Liver (tissue), 9 donors: Measurements from ENCODE around the gene FOXA3. TPM values are rescaled to one million over a fixed set of nuclear protein-coding genes. Genes with fewer than 3 reads are reported as not detected.
A peak's percentile ranks its signal among the peaks of the same experiment; 100 is the strongest.

Source experiments
- DNase-seq: peaks from one replicate; pipeline ENCODE4 v3.0.0-alpha.2; 2017; ENCODE audit warnings: low spot score
- H3K27ac ChIP-seq, 2 donors: one replicate each; pipeline ENCODE4 v1.7.0; 2013; ENCODE audit warnings: inconsistent platforms in 2 of 2, low read length in 2 of 2, control low read depth in 1 of 2, low read depth in 1 of 2, mild to moderate bottlenecking in 1 of 2
- H3K27me3 ChIP-seq, 4 donors: one replicate each; pipeline versions ENCODE4 v1.6.1 to v1.7.0; 2013; ENCODE audit warnings: low read length in 3 of 4, inconsistent platforms in 1 of 4, mild to moderate bottlenecking in 1 of 4, moderate library complexity in 1 of 4; ENCODE audit not compliant: control insufficient read depth in 4 of 4, insufficient read depth in 4 of 4
- H3K36me3 ChIP-seq, 4 donors: one replicate each; pipeline versions ENCODE4 v1.6.1 to v1.7.0; 2013; ENCODE audit warnings: low read length in 3 of 4, mild to moderate bottlenecking in 3 of 4, low read depth in 1 of 4, moderate library complexity in 1 of 4; ENCODE audit not compliant: control insufficient read depth in 4 of 4, insufficient read depth in 3 of 4
- H3K4me1 ChIP-seq, 4 donors: one replicate each; pipeline versions ENCODE4 v1.6.1 to v1.7.0; 2013; ENCODE audit warnings: low read length in 3 of 4, mild to moderate bottlenecking in 3 of 4, moderate library complexity in 1 of 4; ENCODE audit not compliant: control insufficient read depth in 4 of 4, insufficient read depth in 4 of 4
- H3K4me3 ChIP-seq, 3 donors: one replicate each; pipeline versions ENCODE4 v1.6.1 to v1.7.0; 2013; ENCODE audit warnings: low read length in 3 of 3, control low read depth in 1 of 3, low read depth in 1 of 3, mild to moderate bottlenecking in 1 of 3
- H3K9ac ChIP-seq, 2 donors: one replicate each; pipeline ENCODE4 v1.7.0; 2013; ENCODE audit warnings: low read length in 2 of 2, mild to moderate bottlenecking in 2 of 2, moderate library complexity in 2 of 2, control low read depth in 1 of 2, low read depth in 1 of 2
- H3K9me3 ChIP-seq, 4 donors: one replicate each; pipeline versions ENCODE4 v1.6.1 to v1.7.0; 2013; ENCODE audit warnings: low read length in 3 of 4; ENCODE audit not compliant: control insufficient read depth in 4 of 4
- EGR1 ChIP-seq, 2 donors: IDR thresholded peaks; 2 replicates each; pipeline ENCODE4 v1.6.1; 2016 to 2018; ENCODE audit warnings: antibody characterized with exemption in 2 of 2, low read depth in 2 of 2
- FOXA1 ChIP-seq: IDR thresholded peaks from 2 replicates; pipeline ENCODE4 v1.6.1; 2016; ENCODE audit warnings: antibody characterized with exemption
- FOXA2 ChIP-seq: IDR thresholded peaks from 2 replicates; pipeline ENCODE4 v1.6.1; 2016; ENCODE audit warnings: antibody characterized with exemption
- GABPA ChIP-seq, 2 donors: IDR thresholded peaks in 1 of 2; conservative IDR thresholded peaks in 1 of 2; 2 replicates each; pipeline ENCODE4 v1.6.1; 2016; ENCODE audit warnings: antibody characterized with exemption in 2 of 2, mild to moderate bottlenecking in 1 of 2, moderate library complexity in 1 of 2
- HNF4A ChIP-seq, 2 donors: conservative IDR thresholded peaks; 2 replicates each; pipeline ENCODE4 v1.6.1; 2016; ENCODE audit warnings: antibody characterized with exemption in 2 of 2, mild to moderate bottlenecking in 2 of 2
- HNF4G ChIP-seq: IDR thresholded peaks from 2 replicates; pipeline ENCODE4 v1.6.1; 2016; ENCODE audit warnings: antibody characterized with exemption
- JUND ChIP-seq, 2 donors: IDR thresholded peaks; 2 replicates each; pipeline ENCODE4 v1.6.1; 2016; ENCODE audit warnings: antibody characterized with exemption in 2 of 2
- NR2F2 ChIP-seq: IDR thresholded peaks from 2 replicates; pipeline ENCODE4 v1.6.1; 2016; ENCODE audit warnings: antibody characterized with exemption
- RAD21 ChIP-seq, 2 donors: IDR thresholded peaks; 2 replicates each; pipeline ENCODE4 v1.6.1; 2016; ENCODE audit warnings: antibody characterized with exemption in 2 of 2, mild to moderate bottlenecking in 2 of 2
- RXRA ChIP-seq, 2 donors: IDR thresholded peaks; 2 replicates each; pipeline ENCODE4 v1.6.1; 2017 to 2018; ENCODE audit warnings: antibody characterized with exemption in 2 of 2, mild to moderate bottlenecking in 1 of 2
- TAF1 ChIP-seq: conservative IDR thresholded peaks from 2 replicates; pipeline ENCODE4 v1.6.1; 2016; ENCODE audit warnings: antibody characterized with exemption, mild to moderate bottlenecking
- YY1 ChIP-seq: IDR thresholded peaks from 2 replicates; pipeline ENCODE4 v1.6.1; 2016; ENCODE audit warnings: antibody characterized with exemption, mild to moderate bottlenecking
- WGBS: extraction: QIAGEN DNeasy Blood & Tissue Kit; methylation state at CpG from one replicate; pipeline ENCODE4 v1.1.7; 2013; 5-methylcytosine and 5-hydroxymethylcytosine counted together
- polyA plus RNA-seq, 2 donors: library from polyadenylated mRNA; stranded (reverse) in 1 of 2; unstranded in 1 of 2; fragments of 200-250 nt in 1 of 2; fragments of >200 nt in 1 of 2; fragmentation: Nextera tagmentation in 1 of 2; extraction: Ambion mirVana in 1 of 2; gene quantifications; one replicate each; pipeline versions ENCODE4 v1.2.1 to v1.2.3, GENCODE V29; 2013 to 2015
- total RNA-seq, 2 donors: library from RNA; depleted of rRNA; stranded (reverse); fragments of >200 nt; gene quantifications; one replicate each; pipeline ENCODE4 v1.2.3, GENCODE V29; 2014
- TF ChIP-seq, protein P1 (sequence below): IDR thresholded peaks from 2 replicates; pipeline ENCODE4 v1.6.1; 2016; ENCODE audit warnings: antibody characterized with exemption
- TF ChIP-seq, protein P2 (sequence below): IDR thresholded peaks from 2 replicates; pipeline ENCODE4 v1.6.1; 2016; ENCODE audit warnings: antibody characterized with exemption
- TF ChIP-seq, protein P3 (sequence below): IDR thresholded peaks from 2 replicates; pipeline ENCODE4 v1.6.1; 2016; ENCODE audit warnings: antibody characterized with exemption
- TF ChIP-seq, protein P4 (sequence below): fragments of 150-350 bp; IDR thresholded peaks from 2 replicates; pipeline ENCODE4 v1.5.1; 2017; ENCODE audit warnings: improper control_type of control experiment, low read depth, low read length; ENCODE audit not compliant: missing input control
- TF ChIP-seq, protein P5 (sequence below): IDR thresholded peaks from 2 replicates; pipeline ENCODE4 v1.6.1; 2016; ENCODE audit warnings: antibody characterized with exemption, mild to moderate bottlenecking
- donor health status: healthy.
- donor health status: healthy.
- donor health status: healthy.
- donor health status: healthy.
- donor health status: healthy.

The FOXA3 gene
- total and polyA plus RNA-seq, 4 donors: 11.5 to 37.1 (median 21.6) TPM

DNA sequence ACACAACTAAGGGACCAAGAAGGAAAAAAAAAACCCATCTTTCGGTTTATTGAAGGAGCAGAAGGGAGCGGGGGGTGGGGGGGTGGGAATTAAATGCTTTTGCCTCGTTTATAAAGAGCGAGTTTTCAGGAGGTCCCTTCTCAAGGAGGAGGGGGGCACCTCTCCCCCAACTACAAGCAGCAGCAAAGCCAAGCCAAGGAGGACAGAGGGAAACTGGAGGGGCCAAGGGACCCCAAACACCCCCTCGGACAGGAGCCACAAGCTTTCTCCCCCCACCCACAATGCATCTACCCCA, 19.4 kb downstream of the FOXA3 start:
- Histone ChIP-seq H3K9me3 (no peaks in the 10 kb centered on the region), H3K36me3 (no peaks in the 10 kb centered on the region), H3K4me3 (peak overlapping the region in 2 of 3 donors; percentile 37 to 81), H3K27ac (peak overlapping the region; percentile 32 to 67), H3K4me1 (peaks cover 23 to 66% (median 41%) of the 10 kb centered on the region in 4 donors), H3K9ac (peak overlapping the region in 1 of 2 donors; percentile 64), H3K27me3 (no peaks in the 10 kb centered on the region)
- TF ChIP-seq FOXA1 (no peak), GABPA (IDR thresholded peaks at IDR 0.05 in 1 of 2, conservative IDR thresholded peaks at IDR 0.05 in 1 of 2) (no peak), YY1 (no peak)
- TF ChIP-seq, protein P1, sequence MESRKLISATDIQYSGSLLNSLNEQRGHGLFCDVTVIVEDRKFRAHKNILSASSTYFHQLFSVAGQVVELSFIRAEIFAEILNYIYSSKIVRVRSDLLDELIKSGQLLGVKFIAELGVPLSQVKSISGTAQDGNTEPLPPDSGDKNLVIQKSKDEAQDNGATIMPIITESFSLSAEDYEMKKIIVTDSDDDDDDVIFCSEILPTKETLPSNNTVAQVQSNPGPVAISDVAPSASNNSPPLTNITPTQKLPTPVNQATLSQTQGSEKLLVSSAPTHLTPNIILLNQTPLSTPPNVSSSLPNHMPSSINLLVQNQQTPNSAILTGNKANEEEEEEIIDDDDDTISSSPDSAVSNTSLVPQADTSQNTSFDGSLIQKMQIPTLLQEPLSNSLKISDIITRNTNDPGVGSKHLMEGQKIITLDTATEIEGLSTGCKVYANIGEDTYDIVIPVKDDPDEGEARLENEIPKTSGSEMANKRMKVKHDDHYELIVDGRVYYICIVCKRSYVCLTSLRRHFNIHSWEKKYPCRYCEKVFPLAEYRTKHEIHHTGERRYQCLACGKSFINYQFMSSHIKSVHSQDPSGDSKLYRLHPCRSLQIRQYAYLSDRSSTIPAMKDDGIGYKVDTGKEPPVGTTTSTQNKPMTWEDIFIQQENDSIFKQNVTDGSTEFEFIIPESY: no peak
- TF ChIP-seq, protein P2, sequence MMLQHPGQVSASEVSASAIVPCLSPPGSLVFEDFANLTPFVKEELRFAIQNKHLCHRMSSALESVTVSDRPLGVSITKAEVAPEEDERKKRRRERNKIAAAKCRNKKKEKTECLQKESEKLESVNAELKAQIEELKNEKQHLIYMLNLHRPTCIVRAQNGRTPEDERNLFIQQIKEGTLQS: no peak
- no peak for DNase-seq
- 10% methylated on average over 5 of the region's 5 CpGs for WGBS

DNA sequence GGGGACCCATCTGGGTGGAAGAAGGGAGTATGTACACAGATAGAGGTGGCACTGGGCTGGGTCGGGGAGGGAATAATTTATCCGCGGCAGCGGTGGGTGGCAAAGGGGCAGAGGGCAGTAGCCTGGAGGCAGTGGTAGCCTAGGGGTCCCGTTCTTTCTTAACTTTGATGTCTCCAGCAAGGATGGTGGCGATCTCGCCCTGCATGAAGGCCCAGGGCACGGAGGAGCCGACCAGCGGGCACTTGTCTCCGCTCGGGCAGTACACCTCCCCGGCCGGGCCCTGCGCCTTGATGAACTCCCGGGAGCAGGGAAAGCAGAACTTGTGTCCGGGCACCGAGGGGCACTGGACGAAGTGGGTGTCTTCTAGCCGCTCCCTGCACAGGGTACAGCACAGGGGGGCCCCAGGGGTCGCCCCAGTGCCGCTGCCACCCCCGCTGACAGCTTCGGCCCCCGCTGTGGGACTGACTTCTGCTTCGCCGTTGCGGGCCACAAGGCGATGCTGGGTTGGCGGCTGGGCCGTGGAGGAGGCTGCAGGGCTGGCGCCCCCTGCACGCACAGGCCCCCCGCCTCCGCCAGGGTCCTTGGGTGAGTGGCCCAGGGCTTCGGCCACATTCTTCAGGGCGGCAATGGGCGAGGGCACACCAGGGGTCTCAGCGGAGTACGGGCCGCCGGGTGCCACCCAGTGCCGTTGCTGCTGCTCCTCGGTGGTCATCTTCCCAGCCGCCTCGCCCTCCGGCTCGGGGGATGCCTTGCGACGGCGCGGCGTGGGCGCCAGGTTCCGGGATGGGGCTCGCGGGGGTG, 20.0 kb downstream of the FOXA3 start:
- DNase-seq: no peak
- Histone ChIP-seq H3K27me3 (no peaks in the 10 kb centered on the region), H3K27ac (peak overlapping the region; percentile 32 to 67), H3K9ac (peak overlapping the region in 1 of 2 donors; percentile 64), H3K9me3 (no peaks in the 10 kb centered on the region), H3K36me3 (no peaks in the 10 kb centered on the region), H3K4me1 (peaks cover 23 to 61% (median 39%) of the 10 kb centered on the region in 4 donors), H3K4me3 (peak overlapping the region in 2 of 3 donors; percentile 37 to 81)
- WGBS: 58% methylated on average over 57 of the region's 57 CpGs
- TF ChIP-seq FOXA1 (no peak), JUND (IDR thresholded peaks at IDR 0.05) (no peak), FOXA2 (no peak), EGR1 (IDR thresholded peaks at IDR 0.05; ENCODE audit: low read depth in 2 of 2) (no peak), RXRA (IDR thresholded peaks at IDR 0.05) (no peak), NR2F2 (no peak), HNF4A (conservative IDR thresholded peaks at IDR 0.05) (no peak), RAD21 (IDR thresholded peaks at IDR 0.05) (no peak), TAF1 (no peak), GABPA (IDR thresholded peaks at IDR 0.05 in 1 of 2, conservative IDR thresholded peaks at IDR 0.05 in 1 of 2) (no peak), HNF4G (no peak)
- TF ChIP-seq, protein P1: no peak
- TF ChIP-seq, protein P3, sequence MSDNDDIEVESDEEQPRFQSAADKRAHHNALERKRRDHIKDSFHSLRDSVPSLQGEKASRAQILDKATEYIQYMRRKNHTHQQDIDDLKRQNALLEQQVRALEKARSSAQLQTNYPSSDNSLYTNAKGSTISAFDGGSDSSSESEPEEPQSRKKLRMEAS: no peak
- TF ChIP-seq, protein P4, sequence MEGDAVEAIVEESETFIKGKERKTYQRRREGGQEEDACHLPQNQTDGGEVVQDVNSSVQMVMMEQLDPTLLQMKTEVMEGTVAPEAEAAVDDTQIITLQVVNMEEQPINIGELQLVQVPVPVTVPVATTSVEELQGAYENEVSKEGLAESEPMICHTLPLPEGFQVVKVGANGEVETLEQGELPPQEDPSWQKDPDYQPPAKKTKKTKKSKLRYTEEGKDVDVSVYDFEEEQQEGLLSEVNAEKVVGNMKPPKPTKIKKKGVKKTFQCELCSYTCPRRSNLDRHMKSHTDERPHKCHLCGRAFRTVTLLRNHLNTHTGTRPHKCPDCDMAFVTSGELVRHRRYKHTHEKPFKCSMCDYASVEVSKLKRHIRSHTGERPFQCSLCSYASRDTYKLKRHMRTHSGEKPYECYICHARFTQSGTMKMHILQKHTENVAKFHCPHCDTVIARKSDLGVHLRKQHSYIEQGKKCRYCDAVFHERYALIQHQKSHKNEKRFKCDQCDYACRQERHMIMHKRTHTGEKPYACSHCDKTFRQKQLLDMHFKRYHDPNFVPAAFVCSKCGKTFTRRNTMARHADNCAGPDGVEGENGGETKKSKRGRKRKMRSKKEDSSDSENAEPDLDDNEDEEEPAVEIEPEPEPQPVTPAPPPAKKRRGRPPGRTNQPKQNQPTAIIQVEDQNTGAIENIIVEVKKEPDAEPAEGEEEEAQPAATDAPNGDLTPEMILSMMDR: no peak
- TF ChIP-seq, protein P5, sequence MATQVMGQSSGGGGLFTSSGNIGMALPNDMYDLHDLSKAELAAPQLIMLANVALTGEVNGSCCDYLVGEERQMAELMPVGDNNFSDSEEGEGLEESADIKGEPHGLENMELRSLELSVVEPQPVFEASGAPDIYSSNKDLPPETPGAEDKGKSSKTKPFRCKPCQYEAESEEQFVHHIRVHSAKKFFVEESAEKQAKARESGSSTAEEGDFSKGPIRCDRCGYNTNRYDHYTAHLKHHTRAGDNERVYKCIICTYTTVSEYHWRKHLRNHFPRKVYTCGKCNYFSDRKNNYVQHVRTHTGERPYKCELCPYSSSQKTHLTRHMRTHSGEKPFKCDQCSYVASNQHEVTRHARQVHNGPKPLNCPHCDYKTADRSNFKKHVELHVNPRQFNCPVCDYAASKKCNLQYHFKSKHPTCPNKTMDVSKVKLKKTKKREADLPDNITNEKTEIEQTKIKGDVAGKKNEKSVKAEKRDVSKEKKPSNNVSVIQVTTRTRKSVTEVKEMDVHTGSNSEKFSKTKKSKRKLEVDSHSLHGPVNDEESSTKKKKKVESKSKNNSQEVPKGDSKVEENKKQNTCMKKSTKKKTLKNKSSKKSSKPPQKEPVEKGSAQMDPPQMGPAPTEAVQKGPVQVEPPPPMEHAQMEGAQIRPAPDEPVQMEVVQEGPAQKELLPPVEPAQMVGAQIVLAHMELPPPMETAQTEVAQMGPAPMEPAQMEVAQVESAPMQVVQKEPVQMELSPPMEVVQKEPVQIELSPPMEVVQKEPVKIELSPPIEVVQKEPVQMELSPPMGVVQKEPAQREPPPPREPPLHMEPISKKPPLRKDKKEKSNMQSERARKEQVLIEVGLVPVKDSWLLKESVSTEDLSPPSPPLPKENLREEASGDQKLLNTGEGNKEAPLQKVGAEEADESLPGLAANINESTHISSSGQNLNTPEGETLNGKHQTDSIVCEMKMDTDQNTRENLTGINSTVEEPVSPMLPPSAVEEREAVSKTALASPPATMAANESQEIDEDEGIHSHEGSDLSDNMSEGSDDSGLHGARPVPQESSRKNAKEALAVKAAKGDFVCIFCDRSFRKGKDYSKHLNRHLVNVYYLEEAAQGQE: no peak
- TF ChIP-seq, protein P2: no peak
